GM19240 (cell line): ENCODE measurements around the gene DUSP28.

ENCODE experiments used
- DNase-seq: peaks from one replicate; pipeline ENCODE4 v3.0.0; 2011; ENCODE audit warnings: low spot score; ENCODE audit not compliant: insufficient read length

The DUSP28 gene

GRCh38 chr2:240572141-240573031, 12.2 kb downstream of the DUSP28 start:
- DNase-seq, result no peak

- no peak for DNase-seq
Measured at GRCh38 chr2:240573071-240573515, 12.9 kb downstream of the DUSP28 start.

- no peak for DNase-seq
Measured at GRCh38 chr2:240573516-240574385, 13.6 kb downstream of the DUSP28 start.

- DNase-seq, result no peak
Measured at GRCh38 chr2:240574386-240575100, 14.4 kb downstream of the DUSP28 start.

- DNase-seq, result no peak
Measured at GRCh38 chr2:240575101-240575965, 15.2 kb downstream of the DUSP28 start.

GRCh38 chr2:240576036-240576435, 15.9 kb downstream of the DUSP28 start:
- DNase-seq, result no peak

GRCh38 chr2:240576436-240577205, 16.5 kb downstream of the DUSP28 start:
- DNase-seq, result no peak

- no peak for DNase-seq
Measured at GRCh38 chr2:240577281-240578109, 17.3 kb downstream of the DUSP28 start.

- no peak for DNase-seq
Measured at GRCh38 chr2:240578110-240578450, 17.9 kb downstream of the DUSP28 start.

- no peak for DNase-seq
Measured at GRCh38 chr2:240578488-240578887, 18.3 kb downstream of the DUSP28 start.

GRCh38 chr2:240579071-240579762, 19.1 kb downstream of the DUSP28 start:
- DNase-seq, result no peak

- DNase-seq, result no peak
Measured at GRCh38 chr2:240579771-240580614, 19.8 kb downstream of the DUSP28 start.

- DNase-seq, result no peak
Measured at GRCh38 chr2:240581811-240582210, 21.7 kb downstream of the DUSP28 start.

GRCh38 chr2:240582781-240583180, 22.6 kb downstream of the DUSP28 start:
- no peak for DNase-seq

- DNase-seq, result no peak
Measured at GRCh38 chr2:240583774-240584173, 23.6 kb downstream of the DUSP28 start.

- no peak for DNase-seq
Measured at GRCh38 chr2:240584486-240585031, 24.4 kb downstream of the DUSP28 start.

- DNase-seq, result no peak
Measured at GRCh38 chr2:240585101-240585500, 24.9 kb downstream of the DUSP28 start.
